HG03025 (cell line): ENCODE measurements around the gene SUMO3.

Experiments
- ATAC-seq: cut with Tn5 transposase; IDR thresholded peaks from one replicate; pipeline ENCODE4 v1.9.1; 2021; ENCODE audit warnings: mild to moderate bottlenecking, moderate library complexity; ENCODE audit not compliant: unreplicated experiment, low FRiP score

SUMO3 gene

GRCh38 chr21:44763050-44763378 is 54.8 kb downstream of the SUMO3 start:
- ATAC-seq = no peak

GRCh38 chr21:44762221-44763049 is 55.4 kb downstream of the SUMO3 start:
- no peak for ATAC-seq

GRCh38 chr21:44761747-44762208 is 56.1 kb downstream of the SUMO3 start:
- ATAC-seq = no peak

- ATAC-seq = no peak
Measured at GRCh38 chr21:44761011-44761729, 56.7 kb downstream of the SUMO3 start.

GRCh38 chr21:44760376-44760775 is 57.5 kb downstream of the SUMO3 start:
- no peak for ATAC-seq

GRCh38 chr21:44759628-44760285 is 58.1 kb downstream of the SUMO3 start:
- ATAC-seq = no peak

- ATAC-seq = no peak
Measured at GRCh38 chr21:44758781-44759627, 58.9 kb downstream of the SUMO3 start.

GRCh38 chr21:44758141-44758561 is 59.7 kb downstream of the SUMO3 start:
- no peak for ATAC-seq

GRCh38 chr21:44757731-44758130 is 60.1 kb downstream of the SUMO3 start:
- ATAC-seq = no peak

- ATAC-seq = no peak
Measured at GRCh38 chr21:44756423-44757185, 61.3 kb downstream of the SUMO3 start.
